K562 (cell line): ENCODE results near the gene GJA4. TPM values are rescaled to one million over a fixed set of nuclear protein-coding genes. Genes with fewer than 3 reads are reported as not detected.

Source experiments
- ATAC-seq: fragments of 200-7000 bp; cut with Tn5 transposase; 3 replicates; pipeline ENCODE4 v1.9.1; 2020; ENCODE audit warnings: moderate library complexity
- BruUV-seq: library from RNA; stranded (reverse); fragments of 400-500 nt; replicated peaks from 2 replicates; lab custom pipeline; 2021; lab: Mats Ljungman, UMichigan
- CTCF ChIA-PET: fragments of 300-600 bp; formaldehyde crosslinking; extraction: SDS; loops from one replicate; lab custom pipeline; 2021; ENCODE audit warnings: low intra/inter-chr PET ratio; lab: Yijun Ruan, JAX
- POLR2A ChIA-PET: fragments of 300-600, 350-650 bp; sonication (Branson Sonifier 250); formaldehyde crosslinking; extraction: SDS; loops from one replicate; lab custom pipeline; 2021; ENCODE audit warnings: antibody characterized with exemption, inconsistent platforms; lab: Yijun Ruan, JAX
- DNase-seq, 4 experiments: peaks; one replicate each; pipeline versions ENCODE4 v3.0.0 to v3.0.0-alpha.2; 2011 to 2018; ENCODE audit warnings: low spot score in 3 of 4, mixed read lengths in 3 of 4; ENCODE audit errors: extremely low read depth in 1 of 4
- FAIRE-seq: peaks from 2 replicates; lab custom pipeline; 2011; peaks lifted over from hg19 to GRCh38; lab: Jason Lieb, UNC
- H2AFZ ChIP-seq: 2 replicates; pipeline ENCODE4 v1.6.0; 2011; ENCODE audit warnings: low read depth, low read length, control low read depth, inconsistent platforms
- H3K27ac ChIP-seq: fragments of 200-600 bp; 3 replicates; pipeline ENCODE4 v1.8.0; 2011; ENCODE audit warnings: low read depth, mild to moderate bottlenecking, control low read depth, inconsistent platforms, low read length, moderate library complexity, mixed read lengths; ENCODE audit errors: extremely low read depth
- H3K27me3 ChIP-seq, 2 experiments: fragments of 300-600 bp in 1 of 2; 2 replicates in 1 of 2; 3 replicates in 1 of 2; pipeline versions ENCODE4 v1.6.0 to v1.8.0; 2011; ENCODE audit warnings: inconsistent platforms in 2 of 2, low read length in 2 of 2, mild to moderate bottlenecking in 1 of 2, mixed read lengths in 1 of 2, moderate library complexity in 1 of 2; ENCODE audit not compliant: control insufficient read depth in 2 of 2, insufficient read depth in 2 of 2
- H3K36me3 ChIP-seq: fragments of 300-600 bp; 3 replicates; pipeline ENCODE4 v1.8.0; 2011; ENCODE audit warnings: mild to moderate bottlenecking, low read length, inconsistent platforms; ENCODE audit not compliant: control insufficient read depth, insufficient read depth
- H3K4me1 ChIP-seq, 2 experiments: fragments of 200-600 bp in 1 of 2; replicated peaks in 1 of 2; 2 replicates in 1 of 2; 3 replicates in 1 of 2; pipeline versions ENCODE4 v1.5.1 to v1.8.0; 2011; ENCODE audit warnings: inconsistent platforms in 2 of 2, low read length in 2 of 2, mild to moderate bottlenecking in 1 of 2, mixed read lengths in 1 of 2, moderate library complexity in 1 of 2; ENCODE audit not compliant: control insufficient read depth in 2 of 2, insufficient read depth in 2 of 2
- H3K4me2 ChIP-seq: 2 replicates; pipeline ENCODE4 v1.6.1; 2011; ENCODE audit warnings: low read length, control low read depth, inconsistent platforms, mixed read lengths; ENCODE audit not compliant: insufficient read depth
- H3K4me3 ChIP-seq: fragments of 200-600 bp; sonication (generic), shearing (Covaris generic); 2 replicates; pipeline ENCODE4 v1.5.1; 2016; ENCODE audit warnings: control low read depth, inconsistent platforms
- H3K79me2 ChIP-seq: fragments of 200-600 bp; 3 replicates; pipeline ENCODE4 v1.8.0; 2011; ENCODE audit warnings: low read length, inconsistent platforms; ENCODE audit not compliant: control insufficient read depth, insufficient read depth
- H3K9ac ChIP-seq, 2 experiments: 2 replicates each; pipeline versions ENCODE4 v1.6.0 to v1.6.1; 2011; ENCODE audit warnings: low read depth in 2 of 2, low read length in 2 of 2, control low read depth in 1 of 2, inconsistent platforms in 1 of 2, mild to moderate bottlenecking in 1 of 2, mixed read lengths in 1 of 2; ENCODE audit not compliant: insufficient read depth in 1 of 2
- H3K9me1 ChIP-seq: one replicate; pipeline ENCODE4 v1.6.0; 2011; ENCODE audit warnings: inconsistent platforms, mild to moderate bottlenecking, low read length, moderate library complexity; ENCODE audit not compliant: control insufficient read depth, insufficient read depth
- H3K9me3 ChIP-seq: replicated peaks from 2 replicates; pipeline ENCODE4 v1.5.1; 2011; ENCODE audit warnings: low read depth, low read length, inconsistent platforms; ENCODE audit not compliant: control insufficient read depth, insufficient read depth
- H4K20me1 ChIP-seq: replicated peaks from 2 replicates; pipeline ENCODE4 v1.6.1; 2011; ENCODE audit warnings: low read length, inconsistent platforms, mixed read lengths; ENCODE audit not compliant: control insufficient read depth, insufficient read depth
- DEAF1 ChIP-seq: fragments of 450-650 bp; formaldehyde crosslinking; IDR thresholded peaks from 2 replicates; pipeline ENCODE4 v1.4.0; 2020; ENCODE audit warnings: mild to moderate bottlenecking, moderate library complexity
- ELF1 ChIP-seq: fragments of 200-800 bp; sonication (Bioruptor generic); IDR thresholded peaks from 2 replicates; pipeline ENCODE4 v1.6.1; 2016; ENCODE audit warnings: missing genetic modification characterization, missing compliant biosample characterization
- JUND ChIP-seq, 2 experiments: IDR thresholded peaks; 2 replicates in 1 of 2; 3 replicates in 1 of 2; pipeline ENCODE4 v1.6.1; 2011; ENCODE audit warnings: borderline replicate concordance in 2 of 2, low read depth in 2 of 2, low read length in 2 of 2, improper control_type of control experiment in 1 of 2, missing biosample characterization in 1 of 2, missing genetic modification characterization in 1 of 2, missing genetic modification reagents in 1 of 2
- MAFK ChIP-seq: IDR thresholded peaks from 2 replicates; pipeline ENCODE4 v1.6.1; 2011; ENCODE audit warnings: low read length, improper control_type of control experiment
- NR1H2 ChIP-seq: sonication (generic); formaldehyde crosslinking; IDR thresholded peaks from 2 replicates; pipeline ENCODE4 v1.4.0; 2020; ENCODE audit warnings: mild to moderate bottlenecking, missing genetic modification reagents
- STAG1 ChIP-seq: sonication (generic); formaldehyde crosslinking; IDR thresholded peaks from 2 replicates; pipeline ENCODE4 v1.5.0; 2020; ENCODE audit warnings: missing genetic modification reagents, borderline replicate concordance
- TFAP4 ChIP-seq: sonication (generic); formaldehyde crosslinking; IDR thresholded peaks from 2 replicates; pipeline ENCODE4 v1.8.0; 2022; ENCODE audit warnings: missing genetic modification reagents, mild to moderate bottlenecking, moderate library complexity, borderline replicate concordance
- ZNF592 ChIP-seq: fragments of 450-650 bp; IDR thresholded peaks from 2 replicates; pipeline ENCODE4 v1.6.1; 2017; ENCODE audit warnings: antibody characterized with exemption, mild to moderate bottlenecking
- WGBS: fragments of 100-300 bp; shearing (Covaris generic); methylation state at CpG from one replicate; pipeline ENCODE4 v1.1.6; 2016; ENCODE audit warnings: low coverage, mixed read lengths; ENCODE audit not compliant: insufficient coverage; ENCODE audit errors: missing lambda C conversion rate; 5-methylcytosine and 5-hydroxymethylcytosine counted together
- in situ Hi-C: fragments of 300-500 bp; cut with MboI; formaldehyde crosslinking; loops from 4 replicates; pipeline ENCODE4 v1.15.0; 2018; ENCODE audit warnings: inconsistent platforms, mixed read lengths
- intact Hi-C: fragments of 100-400 bp; cut with micrococcal nuclease; formaldehyde crosslinking; loops from 2 replicates; pipeline ENCODE4 v1.14.2; 2022
- polyA plus RNA-seq, 8 experiments: library from polyadenylated mRNA; depleted of rRNA in 4 of 8; stranded (reverse) in 5 of 8; unstranded in 3 of 8; fragments of >200 nt; fragmentation: Nextera tagmentation in 2 of 8; fragmentation: Illumina TruSeq in 1 of 8; extraction: Ambion mirVana in 2 of 8; extraction: Trizol in 1 of 8; gene quantifications; 2 replicates each; pipeline versions ENCODE4 v1.2.1 to v1.2.3, GENCODE V29; 2011 to 2014; ENCODE audit warnings: inconsistent platforms in 1 of 8, missing spikeins in 1 of 8
- total RNA-seq, 7 experiments: library from RNA; depleted of rRNA in 6 of 7; stranded (reverse); fragments of >200 nt in 6 of 7; fragmentation: Illumina TruSeq in 2 of 7; extraction: Trizol in 2 of 7; gene quantifications; 2 replicates each; pipeline versions ENCODE4 v1.2.1 to v1.2.3, GENCODE V29; 2011 to 2021; ENCODE audit warnings: low replicate concordance in 1 of 7

GJA4 gene
- total and polyA plus RNA-seq, 9 of the 15 experiments (the other 6 are each of a cell fraction or from before 2014, with no cell fraction given) = 0.16 to 0.24 TPM; not detected in 7

- TF ChIP-seq STAG1 (CRISPR knock-in tag) (peak; percentile 91), MAFK (no peak), TFAP4 (CRISPR knock-in tag) (peak; percentile 32; the same call in 1 of the 2 replicates)
Observed at GRCh38 chr1:34786521-34787325, 6.1 kb upstream of the GJA4 start (continued).

- H2AFZ ChIP-seq = no peak overlapping the region
- H3K27me3 ChIP-seq = peaks cover 15 to 72% of the 10 kb centered on the region in 2 experiments; a peak in 4 of 5 replicates
- H3K79me2 ChIP-seq = no peaks in the 10 kb centered on the region
- in situ Hi-C loops (loop anchor here (5.0 kb wide), 1 partner anchor 60 kb away; no protein-coding TSS in a partner anchor), intact Hi-C loops (loop anchor here (1.0 to 5.0 kb wide), 2 partner anchors 65 to 655 kb away; no protein-coding TSS in a partner anchor)
- ATAC-seq = peak; percentile 86
- FAIRE-seq = peak; percentile 92
- no peaks in the 10 kb centered on the region for H3K9me3 ChIP-seq
- no peak overlapping the region for H3K9ac ChIP-seq
- no peak overlapping the region for H3K4me3 ChIP-seq
- H3K9me1 ChIP-seq = peaks cover 4% of the 10 kb centered on the region
- no TSS peak for BruUV-seq
- WGBS = 3% methylated on average over 9 of the region's 9 CpGs
- H4K20me1 ChIP-seq = peaks cover 5% of the 10 kb centered on the region; the same call in 1 of the 2 replicates
- peaks cover 0 to 5% of the 10 kb centered on the region in 2 experiments; a peak in 1 of 5 replicates for H3K4me1 ChIP-seq
- CTCF ChIA-PET = interaction anchor here (0.6 to 3.9 kb wide), 5 partner anchors 61 to 1357 kb away, joined by 3 to 45 read pairs (median 4); partner anchors contain the start of gene PHC2
- H3K36me3 ChIP-seq = no peaks in the 10 kb centered on the region
- DNase-seq = peak; percentile 59 to 74 (median 62)
- POLR2A ChIA-PET = interaction anchor here (0.5 kb wide), 1 partner anchor 401 kb away, joined by 3 read pairs; no protein-coding TSS in a partner anchor
- no peak overlapping the region for H3K4me2 ChIP-seq
- H3K27ac ChIP-seq = no peak overlapping the region
- TF ChIP-seq ZNF592 (no peak), JUND (IDR thresholded peaks at IDR 0.05; ENCODE audit: borderline replicate concordance, low read depth, low read length) (peak; percentile 16; the same call in 1 of the 2 replicates), JUND (tag; IDR thresholded peaks at IDR 0.05; ENCODE audit: borderline replicate concordance, low read depth, low read length) (no peak), ELF1 (tag) (no peak), NR1H2 (CRISPR knock-in tag) (no peak), DEAF1 (CRISPR knock-in tag) (peak; percentile 58; the same call in 1 of the 2 replicates)
Observed at GRCh38 chr1:34787461-34788420, 5.1 kb upstream of the GJA4 start.
